HG03025 (cell line): ENCODE data around the gene AKR1A1.
"Not testable (repeated sequence)": the region's sequence is repeated elsewhere in the genome, so short reads cannot be mapped to it uniquely, and the experiment has no call there.

Experiments
- ATAC-seq: cut with Tn5 transposase; IDR thresholded peaks from one replicate; pipeline ENCODE4 v1.9.1; 2021; ENCODE audit warnings: mild to moderate bottlenecking, moderate library complexity; ENCODE audit not compliant: unreplicated experiment, low FRiP score

The AKR1A1 gene

DNA sequence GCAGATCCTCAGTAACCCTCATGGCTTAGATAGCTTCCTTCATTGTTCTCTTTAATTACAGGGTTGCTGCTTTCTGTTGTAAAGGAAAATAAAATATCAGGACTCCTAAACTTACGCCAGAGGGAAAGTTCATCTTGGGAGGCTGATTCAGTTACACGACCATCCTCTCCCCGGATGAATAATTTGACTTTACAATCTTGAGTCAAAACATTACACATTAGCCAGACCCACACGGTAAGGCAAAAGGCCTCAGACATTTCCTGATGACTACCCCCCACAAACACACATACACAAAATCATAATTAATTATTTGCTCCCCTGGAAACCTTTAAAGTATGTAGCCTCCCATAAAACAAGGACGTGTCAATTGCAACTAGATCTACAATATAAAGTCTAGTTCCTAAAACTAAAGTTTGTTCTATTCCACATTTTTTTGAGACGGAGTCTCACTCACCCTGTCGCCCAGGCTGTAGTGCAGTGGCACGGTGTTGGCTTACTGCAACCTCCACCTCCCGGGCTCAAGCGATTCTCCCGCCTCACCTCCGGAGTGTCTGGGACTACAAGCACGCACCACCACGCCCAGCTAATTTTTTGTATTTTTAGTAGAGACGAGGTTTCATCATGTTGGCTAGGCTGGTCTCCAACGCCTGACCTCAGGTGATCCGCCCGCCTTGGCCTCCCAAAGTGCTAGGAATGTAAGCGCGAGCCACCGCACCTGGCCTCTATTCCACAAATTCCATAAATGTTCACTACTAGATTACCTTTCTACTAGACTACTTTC, 28.1 kb upstream of the AKR1A1 start:
- ATAC-seq, result no peak

DNA sequence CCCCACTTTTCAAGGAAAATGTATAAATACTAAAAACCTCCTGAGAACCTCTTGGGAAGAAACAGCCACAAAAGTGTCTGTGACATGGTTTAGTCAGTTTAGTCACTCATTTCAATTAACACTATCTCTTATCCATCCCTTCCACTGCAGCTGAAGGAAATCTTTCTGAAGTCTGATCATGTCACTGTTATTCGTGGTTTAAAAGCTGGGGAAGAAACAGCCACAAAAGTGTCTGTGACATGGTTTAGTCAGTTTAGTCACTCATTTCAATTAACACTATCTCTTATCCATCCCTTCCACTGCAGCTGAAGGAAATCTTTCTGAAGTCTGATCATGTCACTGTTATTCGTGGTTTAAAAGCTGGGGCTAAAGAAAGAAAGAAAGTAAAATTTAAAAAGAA, 27.1 kb upstream of the AKR1A1 start:
- not testable (repeated sequence) for ATAC-seq

DNA sequence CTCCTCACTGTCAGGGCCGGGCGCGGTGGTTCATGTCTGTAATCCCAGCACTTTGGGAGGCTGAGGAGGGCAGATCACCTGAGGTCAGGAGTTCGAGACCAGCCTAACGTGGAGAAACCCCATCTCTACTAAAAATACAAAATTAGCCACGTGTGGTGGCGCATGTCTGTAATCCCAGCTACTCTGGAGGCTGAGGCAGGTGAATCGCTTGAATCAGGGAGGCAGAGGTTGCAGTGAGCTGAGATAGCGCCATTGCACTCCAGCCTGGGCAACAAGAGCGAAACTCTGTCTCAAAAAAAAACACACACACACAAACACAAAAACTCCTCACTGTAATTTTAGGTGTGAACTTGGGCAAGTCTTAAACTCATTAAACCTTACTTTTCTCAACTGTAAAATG, 26.7 kb upstream of the AKR1A1 start:
- ATAC-seq, result not testable (repeated sequence)

GRCh38 chr1:45526135-45526644, 24.4 kb upstream of the AKR1A1 start:
- no peak for ATAC-seq

DNA sequence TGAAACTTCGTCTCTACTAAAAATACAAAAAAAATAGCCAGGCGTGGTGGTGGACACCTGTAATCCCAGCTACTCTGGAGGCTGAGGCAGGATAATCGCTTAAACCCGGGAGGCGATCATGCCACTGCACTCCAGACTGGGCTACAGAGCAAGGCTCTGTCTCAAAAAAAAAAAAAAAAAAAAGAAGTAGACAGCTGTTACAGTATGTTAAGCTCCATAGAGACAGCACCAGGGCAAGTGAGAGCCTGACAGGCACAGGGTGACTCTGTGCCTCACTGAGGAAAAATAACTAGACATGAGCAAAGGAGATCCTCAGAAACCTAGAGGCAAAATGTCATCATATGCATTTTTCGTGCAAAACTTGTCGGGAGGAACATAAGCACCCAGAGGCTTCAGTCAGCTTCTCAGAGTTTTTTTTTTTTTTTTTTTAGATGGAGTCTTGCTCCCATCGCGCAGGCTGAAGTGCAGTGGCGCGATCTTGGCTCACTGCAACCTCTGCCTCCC, 19.9 kb upstream of the AKR1A1 start:
- ATAC-seq, result no peak

GRCh38 chr1:45531873-45532272, 18.8 kb upstream of the AKR1A1 start:
- ATAC-seq, result no peak

DNA sequence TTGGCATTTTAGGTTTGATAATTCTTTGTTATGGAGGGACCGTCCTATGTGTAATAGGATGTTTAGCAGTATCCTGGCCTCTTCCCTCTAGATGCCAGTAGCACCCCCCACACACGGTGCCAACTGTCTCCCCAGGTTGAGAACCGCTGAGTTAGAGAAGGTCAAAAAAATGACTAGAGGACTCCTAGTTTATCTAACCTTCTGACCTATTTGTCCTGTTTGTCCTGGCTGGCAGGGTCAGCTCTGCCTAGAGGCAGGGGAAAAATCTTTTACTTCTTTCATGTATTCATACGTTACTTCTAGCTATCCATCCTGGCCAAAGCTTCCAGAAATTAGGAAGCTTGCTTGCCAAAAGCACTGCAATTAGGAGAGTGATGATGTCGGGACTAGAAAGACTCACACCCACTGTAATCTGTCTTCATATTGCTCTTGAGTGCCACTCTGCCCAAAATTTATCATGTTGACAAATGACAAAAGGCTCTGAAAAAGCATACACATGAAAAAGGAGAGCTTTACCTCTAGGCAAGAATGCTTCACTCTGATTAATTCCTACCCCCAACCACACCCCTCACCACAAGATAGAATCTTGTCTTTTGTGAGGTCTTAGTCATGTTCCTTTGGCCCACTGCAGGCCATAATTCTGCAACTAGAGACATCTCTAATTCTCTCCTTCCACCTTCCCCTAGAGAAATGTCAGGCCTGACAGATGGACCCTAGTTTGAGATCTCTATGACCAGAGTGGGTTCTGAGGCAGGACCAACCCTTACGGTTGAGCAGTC, 14.4 kb upstream of the AKR1A1 start:
- no peak for ATAC-seq

GRCh38 chr1:45536886-45537285, 13.7 kb upstream of the AKR1A1 start:
- no peak for ATAC-seq

- ATAC-seq, result no peak
These were observed 9.4 kb upstream of the AKR1A1 start for GRCh38 chr1:45541193-45541592.

- no peak for ATAC-seq
These were observed 8.0 kb upstream of the AKR1A1 start for GRCh38 chr1:45542591-45542990.

DNA sequence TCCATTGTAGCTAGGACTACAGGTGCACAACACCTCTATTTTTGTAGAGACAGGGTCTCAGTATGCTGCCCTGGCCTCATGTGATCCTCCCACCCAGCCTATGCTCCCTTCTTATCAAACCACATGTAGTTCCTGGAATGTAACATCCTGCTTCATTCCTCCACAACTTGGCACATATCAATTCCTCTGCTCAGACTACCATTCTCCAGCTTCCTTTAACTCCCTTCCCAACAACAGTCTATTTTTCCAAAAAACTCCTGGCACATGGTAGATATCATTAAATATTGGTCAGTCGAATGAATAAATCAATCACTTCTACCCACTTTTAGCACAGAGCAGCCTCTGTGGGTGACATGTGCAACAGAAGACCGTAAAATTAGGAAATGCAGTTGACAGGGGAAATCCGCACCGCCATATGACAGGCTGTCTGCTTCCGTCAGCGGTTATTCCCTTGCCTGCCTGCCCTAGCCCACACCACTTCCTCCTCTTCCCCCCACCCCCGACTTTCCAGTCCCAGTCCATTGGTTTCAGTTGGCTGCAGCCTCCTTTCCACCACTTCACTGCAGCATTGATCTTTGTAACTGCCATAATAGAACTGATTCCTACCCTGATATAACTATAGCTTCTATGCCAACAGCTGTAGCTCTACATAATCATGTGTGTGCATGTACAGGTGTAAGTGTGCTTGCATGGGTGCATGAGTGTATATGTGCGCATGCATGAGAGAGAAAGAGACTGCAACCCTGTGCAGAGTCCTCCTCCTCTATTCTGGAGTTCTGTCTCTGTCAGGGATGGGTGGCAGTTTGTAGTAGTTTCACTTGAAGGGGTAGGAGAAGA, 6.8 kb upstream of the AKR1A1 start:
- ATAC-seq, result no peak

- ATAC-seq, result no peak
These were observed 6.1 kb upstream of the AKR1A1 start for GRCh38 chr1:45544530-45544929.

DNA sequence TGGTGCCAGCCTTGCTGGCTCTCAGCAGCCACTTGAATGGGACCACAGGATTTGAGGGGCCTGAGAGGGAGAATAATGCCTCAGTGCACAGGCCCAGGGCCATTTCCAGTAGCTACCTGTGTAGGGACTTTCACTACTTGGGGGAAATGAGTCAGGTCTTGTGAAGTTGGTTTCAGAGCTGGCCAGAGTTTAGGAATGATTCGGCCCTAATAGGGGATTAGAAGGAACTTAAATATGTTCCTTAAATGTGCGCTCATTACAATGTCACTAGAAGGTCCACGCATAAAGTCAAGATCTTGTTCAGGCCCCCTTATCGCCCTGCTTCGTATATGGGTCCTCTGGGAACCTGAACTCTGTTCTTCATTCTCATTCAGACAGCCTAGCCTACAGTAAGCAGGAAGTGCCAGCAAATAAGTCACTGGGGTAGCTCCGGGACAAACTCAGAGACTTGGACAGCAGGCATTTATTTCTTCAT, 5.6 kb upstream of the AKR1A1 start:
- no peak for ATAC-seq

DNA sequence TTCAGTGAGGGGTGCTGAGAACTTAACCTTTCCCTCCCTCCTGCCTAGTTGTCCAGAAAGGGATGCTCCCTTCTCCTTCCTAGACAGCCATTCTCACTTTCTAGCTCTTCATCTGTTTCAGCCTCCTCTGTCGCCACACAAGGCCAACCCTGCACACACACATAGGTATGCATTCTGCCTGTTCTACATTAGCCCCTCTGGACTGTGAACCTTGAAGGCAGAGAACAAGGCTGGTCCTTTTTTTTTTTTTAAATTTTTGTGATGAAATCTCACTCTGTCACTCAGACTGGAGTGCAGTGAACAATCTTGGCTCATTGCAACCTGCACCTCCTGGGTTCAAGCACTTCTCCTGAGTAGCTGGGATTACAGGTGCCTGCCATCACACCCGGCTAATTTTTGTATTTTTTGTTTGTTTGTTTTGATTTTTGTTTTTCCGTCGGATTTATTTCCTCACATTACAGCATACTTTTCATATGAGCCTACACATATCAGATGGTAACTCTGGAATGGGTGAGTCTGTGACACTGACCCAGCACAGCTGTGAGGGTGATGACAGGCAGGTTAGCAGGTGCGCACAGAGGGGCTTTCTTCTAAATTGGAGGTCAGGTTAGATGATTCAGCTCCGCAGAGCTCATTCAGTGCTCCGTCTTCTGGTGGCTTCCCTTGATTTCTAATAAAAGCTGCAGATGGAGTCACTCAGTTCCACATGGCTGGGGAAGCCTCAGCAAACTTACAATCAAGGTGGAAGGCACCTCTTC, 4.9 kb upstream of the AKR1A1 start:
- ATAC-seq, result no peak

DNA sequence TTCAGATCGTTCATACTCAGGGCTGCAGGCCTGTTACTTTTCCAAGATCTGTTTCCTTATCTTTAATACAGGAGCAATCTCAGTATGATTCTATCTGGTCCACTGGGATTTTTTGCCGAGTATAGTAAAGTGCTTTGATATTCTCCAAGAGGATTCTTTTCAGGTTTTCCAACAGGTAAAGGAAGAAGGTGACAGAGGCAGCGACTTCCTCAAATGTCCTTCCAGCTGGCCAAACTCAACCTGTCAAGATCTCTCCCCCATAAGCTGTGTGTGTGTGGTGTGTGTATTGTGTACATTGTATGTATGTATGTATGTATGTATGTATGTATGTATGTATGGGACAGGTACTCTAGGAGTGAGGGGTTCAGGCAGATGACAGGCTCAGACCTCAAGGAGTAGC, 1.1 kb downstream of the AKR1A1 start:
- no peak for ATAC-seq

- no peak for ATAC-seq
These were observed 1.7 kb downstream of the AKR1A1 start for GRCh38 chr1:45552331-45552730.

- no peak for ATAC-seq
These were observed 3.6 kb downstream of the AKR1A1 start for GRCh38 chr1:45554198-45554597.

GRCh38 chr1:45557422-45557944, 6.9 kb downstream of the AKR1A1 start:
- ATAC-seq, result no peak

DNA sequence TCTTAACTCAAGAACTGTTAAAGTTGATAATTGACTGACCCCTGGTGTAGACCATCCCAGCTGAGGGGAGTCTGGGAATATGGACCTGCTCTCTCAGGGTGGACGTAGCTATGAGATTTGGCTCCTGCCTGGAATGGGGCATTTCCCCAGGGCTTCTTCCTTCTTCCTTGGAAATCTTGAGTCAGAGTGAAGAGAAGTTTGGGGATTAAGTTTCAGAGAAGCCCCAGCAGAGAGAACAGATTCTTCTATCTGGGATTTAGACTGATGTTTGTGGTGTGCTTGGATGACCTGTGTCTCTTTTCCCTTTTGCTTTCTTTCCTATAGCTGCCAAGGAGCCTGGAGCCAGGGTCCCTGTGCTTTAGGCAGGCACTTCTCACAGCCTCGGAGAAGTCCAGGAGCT, 13.2 kb downstream of the AKR1A1 start:
- ATAC-seq, result no peak

- no peak for ATAC-seq
These were observed 16.1 kb downstream of the AKR1A1 start for GRCh38 chr1:45566722-45567121.
